Stomach (tissue), 9 donors: ENCODE measurements around the gene NT5DC4. TPM values are rescaled to one million over a fixed set of nuclear protein-coding genes. Genes with fewer than 3 reads are reported as not detected.
"Not testable (repeated sequence)": the region's sequence is repeated elsewhere in the genome, so short reads cannot be mapped to it uniquely, and the experiment has no call there.

Experiments
- DNase-seq, 2 donors: peaks; one replicate each; pipeline versions ENCODE4 v3.0.0 to v3.0.0-alpha.2; 2013 to 2019
- H3K27ac ChIP-seq, 5 donors: fragments of 200-600 bp in 4 of 5; sonication (generic) in 4 of 5; one replicate each; pipeline ENCODE4 v1.5.1; 2013 to 2019; ENCODE audit warnings: mild to moderate bottlenecking in 1 of 5, moderate library complexity in 1 of 5
- H3K27me3 ChIP-seq, 3 donors: fragments of 200-600 bp; sonication (generic); one replicate each; pipeline ENCODE4 v1.5.1; 2017 to 2019; ENCODE audit warnings: mixed run types in 1 of 3
- H3K36me3 ChIP-seq, 4 donors: fragments of 200-600 bp; sonication (generic); 1 replicate in 3 of 4; 2 replicates in 1 of 4; pipeline ENCODE4 v1.5.1; 2016 to 2019
- H3K4me1 ChIP-seq, 4 donors: fragments of 200-600 bp; sonication (generic); one replicate each; pipeline ENCODE4 v1.5.1; 2016 to 2019
- H3K4me3 ChIP-seq, 4 donors: fragments of 200-600 bp; sonication (generic) in 3 of 4; one replicate each; pipeline ENCODE4 v1.5.1; 2016 to 2019; ENCODE audit warnings: mild to moderate bottlenecking in 1 of 4
- H3K9me3 ChIP-seq, 4 donors: fragments of 200-600 bp; sonication (generic); one replicate each; pipeline ENCODE4 v1.5.1; 2016 to 2019
- EP300 ChIP-seq: sonication (generic); formaldehyde crosslinking; IDR thresholded peaks from one replicate; pipeline ENCODE4 v1.6.1; 2017; ENCODE audit warnings: antibody characterized with exemption
- POLR2A ChIP-seq, 4 donors: fragments of 450-650 bp; IDR thresholded peaks; one replicate each; pipeline ENCODE4 v1.6.1; 2016; ENCODE audit warnings: antibody characterized with exemption in 4 of 4, control low read depth in 2 of 4, mild to moderate bottlenecking in 1 of 4, moderate library complexity in 1 of 4
- POLR2AphosphoS5 ChIP-seq, 3 donors: sonication (generic); formaldehyde crosslinking; IDR thresholded peaks; one replicate each; pipeline ENCODE4 v1.6.1; 2016; ENCODE audit warnings: antibody characterized with exemption in 3 of 3
- WGBS, 5 donors: extraction: QIAGEN DNeasy Blood & Tissue Kit in 3 of 5; methylation state at CpG; one replicate each; pipeline versions ENCODE4 v1.1.5 to v1.1.7; 2013 to 2018; 5-methylcytosine and 5-hydroxymethylcytosine counted together
- intact Hi-C: fragments of 100-400 bp; cut with DNase I; formaldehyde crosslinking; loops from one replicate; pipeline ENCODE4 v1.15.1; 2023; ENCODE audit warnings: low total_unique reads
- polyA plus RNA-seq, 3 donors: library from polyadenylated mRNA; stranded (reverse); fragments of 200-250 nt; gene quantifications; one replicate each; pipeline ENCODE4 v1.2.3, GENCODE V29; 2013
- total RNA-seq, 5 donors: library from RNA; depleted of rRNA; stranded (reverse); fragments of >200 nt; gene quantifications; one replicate each; pipeline versions ENCODE4 v1.1.0 to v1.2.3, GENCODE V29; 2014 to 2016
- TF ChIP-seq, protein P1 (sequence below), 7 experiments: fragments of 450-650 bp in 4 of 7; fragments of 200-600 bp in 3 of 7; sonication (generic) in 3 of 7; IDR thresholded peaks; one replicate each; pipeline ENCODE4 v1.5.1; 2016 to 2019; ENCODE audit warnings: antibody characterized with exemption in 7 of 7, control low read depth in 2 of 7, mild to moderate bottlenecking in 1 of 7
- donor health status: healthy with polysubstance abuse.
- donor health status: Bipolar disorder and iron deficiency.
- donor health status: healthy.

Gene NT5DC4
- total and polyA plus RNA-seq, 8 donors: not detected

GRCh38 chr2:112714331-112714730, 6.5 kb upstream of the NT5DC4 start:
- no peak for DNase-seq
- H3K27me3 ChIP-seq: peaks cover 0 to 3% (median 0%) of the 10 kb centered on the region in 3 donors
- no peak overlapping the region for H3K4me3 ChIP-seq
- no peaks in the 10 kb centered on the region for H3K9me3 ChIP-seq
- 85 to 93% (median 89%) methylated on average over 4 of the region's 4 CpGs for WGBS, 5 donors
- no peak overlapping the region for H3K27ac ChIP-seq
- TF ChIP-seq POLR2A (IDR thresholded peaks at IDR 0.05): no peak
- TF ChIP-seq EP300: no peak
- TF ChIP-seq, protein P1, sequence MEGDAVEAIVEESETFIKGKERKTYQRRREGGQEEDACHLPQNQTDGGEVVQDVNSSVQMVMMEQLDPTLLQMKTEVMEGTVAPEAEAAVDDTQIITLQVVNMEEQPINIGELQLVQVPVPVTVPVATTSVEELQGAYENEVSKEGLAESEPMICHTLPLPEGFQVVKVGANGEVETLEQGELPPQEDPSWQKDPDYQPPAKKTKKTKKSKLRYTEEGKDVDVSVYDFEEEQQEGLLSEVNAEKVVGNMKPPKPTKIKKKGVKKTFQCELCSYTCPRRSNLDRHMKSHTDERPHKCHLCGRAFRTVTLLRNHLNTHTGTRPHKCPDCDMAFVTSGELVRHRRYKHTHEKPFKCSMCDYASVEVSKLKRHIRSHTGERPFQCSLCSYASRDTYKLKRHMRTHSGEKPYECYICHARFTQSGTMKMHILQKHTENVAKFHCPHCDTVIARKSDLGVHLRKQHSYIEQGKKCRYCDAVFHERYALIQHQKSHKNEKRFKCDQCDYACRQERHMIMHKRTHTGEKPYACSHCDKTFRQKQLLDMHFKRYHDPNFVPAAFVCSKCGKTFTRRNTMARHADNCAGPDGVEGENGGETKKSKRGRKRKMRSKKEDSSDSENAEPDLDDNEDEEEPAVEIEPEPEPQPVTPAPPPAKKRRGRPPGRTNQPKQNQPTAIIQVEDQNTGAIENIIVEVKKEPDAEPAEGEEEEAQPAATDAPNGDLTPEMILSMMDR (IDR thresholded peaks at IDR 0.05): no peak
- TF ChIP-seq POLR2AphosphoS5 (IDR thresholded peaks at IDR 0.05): no peak
- intact Hi-C loops: no loop called here
- no peaks in the 10 kb centered on the region for H3K36me3 ChIP-seq
- H3K4me1 ChIP-seq: no peaks in the 10 kb centered on the region

DNA sequence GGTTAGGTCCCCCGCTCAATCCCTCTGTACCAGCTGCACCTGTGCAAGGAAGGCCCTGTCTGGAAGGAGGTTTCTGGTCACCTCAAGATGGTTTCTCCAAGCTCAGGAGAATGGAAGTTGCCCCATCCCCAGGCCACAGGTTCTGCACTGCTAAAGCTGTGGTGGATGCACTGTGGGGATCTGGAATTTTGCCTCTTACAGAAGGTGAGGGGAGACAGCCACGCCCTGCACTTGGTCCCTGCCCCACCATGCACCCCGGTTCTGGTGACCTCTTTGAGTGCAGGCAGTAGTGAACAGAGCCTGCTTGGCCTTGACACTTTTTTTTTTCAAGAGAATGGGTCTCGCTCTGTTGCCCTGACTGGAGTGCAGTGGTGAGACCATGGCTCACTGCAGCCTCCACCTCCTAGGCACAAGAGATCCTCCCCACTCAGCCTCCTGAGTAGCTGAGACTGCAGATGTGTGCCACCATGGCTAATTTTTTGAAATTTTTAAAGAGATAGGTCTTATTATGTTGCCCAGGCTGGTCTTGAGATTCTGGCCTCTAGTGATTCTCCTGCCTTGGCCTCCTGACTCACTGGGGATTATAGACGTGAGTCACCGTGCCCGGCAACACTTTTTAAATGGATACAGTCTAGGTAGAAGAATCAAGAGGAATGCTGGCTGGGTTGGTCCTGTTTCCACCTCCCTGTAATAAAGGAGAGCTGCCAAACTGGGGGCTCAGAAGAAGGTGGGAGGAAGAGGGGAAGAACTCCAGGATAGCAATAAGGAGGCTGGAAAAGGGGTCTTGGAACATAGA, 5.8 kb upstream of the NT5DC4 start:
- H3K36me3 ChIP-seq: no peaks in the 10 kb centered on the region
- 91 to 94% (median 91%) methylated on average over 7 of the region's 7 CpGs for WGBS, 5 donors
- H3K4me1 ChIP-seq: no peaks in the 10 kb centered on the region
- no peak overlapping the region for H3K4me3 ChIP-seq
- intact Hi-C loops: no loop called here
- no peaks in the 10 kb centered on the region for H3K9me3 ChIP-seq
- no peak for DNase-seq
- H3K27me3 ChIP-seq: peaks cover 0 to 1% (median 0%) of the 10 kb centered on the region in 3 donors
- TF ChIP-seq POLR2AphosphoS5 (IDR thresholded peaks at IDR 0.05) (no peak), EP300 (no peak)
- no peak overlapping the region for H3K27ac ChIP-seq

DNA sequence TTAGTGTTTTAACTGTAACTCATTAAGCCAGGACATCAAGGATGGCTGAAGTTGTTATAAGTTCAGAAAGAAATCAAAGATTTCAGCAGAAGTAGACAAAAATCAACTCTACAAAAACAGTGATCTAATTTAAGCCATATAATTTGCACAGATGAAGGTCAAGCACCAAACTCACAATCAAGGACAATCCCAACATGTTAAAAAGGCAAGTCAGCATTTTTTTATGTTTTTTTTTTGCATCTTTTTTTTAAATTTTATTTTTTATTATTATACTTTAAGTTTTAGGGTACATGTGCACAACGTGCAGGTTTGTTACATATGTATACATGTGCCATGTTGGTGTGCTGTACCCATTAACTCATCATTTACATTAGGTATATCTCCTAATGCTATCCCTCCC, 4.7 kb upstream of the NT5DC4 start:
- H3K4me1 ChIP-seq, H3K9me3 ChIP-seq, H3K27ac ChIP-seq, intact Hi-C loops, H3K36me3 ChIP-seq, H3K27me3 ChIP-seq, H3K4me3 ChIP-seq, DNase-seq: not testable (repeated sequence)
- 92 to 100% (median 95%) methylated on average over 1 of the region's 1 CpG for WGBS, 5 donors

DNA sequence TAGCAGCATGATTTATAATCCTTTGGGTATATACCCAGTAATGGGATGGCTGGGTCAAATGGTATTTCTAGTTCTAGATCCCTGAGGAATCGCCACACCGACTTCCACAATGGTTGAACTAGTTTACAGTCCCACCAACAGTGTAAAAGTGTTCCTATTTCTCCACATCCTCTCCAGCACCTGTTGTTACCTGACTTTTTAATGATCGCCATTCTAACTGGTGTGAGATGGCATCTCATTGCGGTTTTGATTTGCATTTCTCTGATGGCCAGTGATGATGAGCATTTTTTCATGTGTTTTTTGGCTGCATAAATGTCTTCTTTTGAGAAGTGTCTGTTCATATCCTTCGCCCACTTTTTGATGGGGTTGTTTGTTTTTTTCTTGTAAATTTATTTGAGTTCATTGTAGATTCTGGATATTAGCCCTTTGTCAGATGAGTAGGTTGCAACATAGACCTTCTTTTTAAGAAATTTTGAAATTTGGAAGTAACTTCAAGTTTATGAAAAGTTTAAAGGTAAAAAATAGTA, 3.9 kb upstream of the NT5DC4 start:
- H3K27ac ChIP-seq, H3K4me1 ChIP-seq, intact Hi-C loops, H3K27me3 ChIP-seq, H3K4me3 ChIP-seq, DNase-seq, H3K36me3 ChIP-seq, H3K9me3 ChIP-seq: not testable (repeated sequence)
- 83 to 97% (median 84%) methylated on average over 2 to 3 of the region's 5 CpGs for WGBS, 5 donors

- TF ChIP-seq POLR2A (IDR thresholded peaks at IDR 0.05) (no peak), EP300 (no peak), POLR2AphosphoS5 (IDR thresholded peaks at IDR 0.05) (no peak)
- TF ChIP-seq, protein P1 (IDR thresholded peaks at IDR 0.05): no peak
- H3K27ac ChIP-seq: no peak overlapping the region
- intact Hi-C loops: no loop called here
- H3K4me3 ChIP-seq: no peak overlapping the region
- no peaks in the 10 kb centered on the region for H3K36me3 ChIP-seq
- WGBS, 5 donors: 66 to 84% (median 73%) methylated on average over 12 of the region's 12 CpGs
- H3K27me3 ChIP-seq: no peaks in the 10 kb centered on the region
- no peaks in the 10 kb centered on the region for H3K4me1 ChIP-seq
- DNase-seq: no peak
- H3K9me3 ChIP-seq: no peaks in the 10 kb centered on the region
Observed at GRCh38 chr2:112718863-112719370, 1.9 kb upstream of the NT5DC4 start.
